Measurements from ENCODE around the gene SZT2.
"Not testable (repeated sequence)": the region's sequence is repeated elsewhere in the genome, so short reads cannot be mapped to it uniquely, and the experiment has no call there.

SZT2 gene

DNA sequence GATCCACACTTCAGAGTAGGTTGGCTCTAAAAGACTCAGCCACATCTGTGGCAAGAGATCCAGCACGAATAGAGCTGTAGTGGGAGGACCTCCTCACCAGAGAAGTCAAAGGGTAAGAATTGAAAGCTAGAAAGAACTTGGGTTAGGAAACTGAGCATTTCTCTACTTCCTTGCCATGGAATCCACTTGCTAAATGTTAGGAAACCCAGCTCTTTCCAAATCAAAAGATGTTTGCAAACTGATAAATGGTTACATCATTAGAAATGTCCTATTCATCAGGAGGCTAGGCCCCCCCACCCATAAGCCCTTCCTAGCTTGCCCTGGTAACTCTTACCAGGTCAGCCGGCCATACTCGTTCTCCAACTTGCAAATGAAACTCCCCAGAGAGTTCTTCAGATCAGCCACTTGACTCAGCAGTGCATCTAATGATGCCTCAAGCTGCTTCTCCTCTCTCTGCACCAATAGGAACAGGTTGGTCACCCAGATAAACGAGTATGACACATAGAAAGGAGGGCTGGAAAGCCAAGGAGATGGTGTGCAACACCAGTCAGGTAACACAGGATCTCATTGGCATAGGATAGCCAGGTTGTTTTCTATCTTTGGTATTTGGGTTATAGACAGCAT is 1.6 kb upstream of the SZT2 start:
- no peak for DNase-seq (ENCODE audit: low read depth in 3 of 3, low spot score in 1 of 3)

DNA sequence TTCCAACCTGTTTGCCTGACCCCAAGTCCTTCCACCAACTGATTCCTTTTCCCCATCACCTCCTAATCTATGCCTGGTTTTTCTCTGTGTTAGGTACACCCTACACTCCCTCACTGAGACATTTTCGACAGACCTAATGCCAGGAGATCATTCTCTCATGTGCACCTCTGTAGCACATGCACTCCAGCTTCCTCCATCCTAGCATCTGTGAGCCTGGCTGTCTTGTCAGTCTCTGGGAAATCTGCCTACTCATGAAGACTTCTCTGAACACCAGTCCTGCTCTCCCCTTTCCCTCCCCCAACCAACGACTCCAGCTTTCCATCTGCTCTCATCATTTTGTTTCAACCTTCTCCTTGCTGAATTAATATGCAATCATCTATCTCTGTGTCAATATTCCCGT is 1.1 kb upstream of the SZT2 start:
- DNase-seq (ENCODE audit: low read depth in 3 of 3, low spot score in 1 of 3), result no peak

DNA sequence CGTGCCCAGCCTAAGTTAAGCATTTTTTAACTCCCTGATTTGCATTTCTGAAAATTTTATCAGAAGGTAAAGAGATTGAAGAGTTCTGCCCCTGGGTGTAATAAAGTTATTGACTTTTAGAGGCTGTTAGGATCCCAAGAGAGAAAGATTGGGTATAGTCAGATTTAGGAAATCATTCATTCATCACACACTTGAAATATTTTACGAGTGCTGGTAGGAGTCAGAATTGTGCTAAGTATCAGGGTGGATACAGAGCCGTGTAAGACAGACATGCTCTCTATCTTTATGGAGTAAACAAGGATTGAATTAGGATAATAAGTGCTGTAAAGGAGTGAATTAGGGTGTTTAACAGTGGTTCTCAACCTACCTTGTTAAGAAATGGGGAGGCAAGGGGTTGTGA is 3.0 kb downstream of the SZT2 start:
- no peak for DNase-seq (ENCODE audit: low read depth in 3 of 3, low spot score in 1 of 3)

DNA sequence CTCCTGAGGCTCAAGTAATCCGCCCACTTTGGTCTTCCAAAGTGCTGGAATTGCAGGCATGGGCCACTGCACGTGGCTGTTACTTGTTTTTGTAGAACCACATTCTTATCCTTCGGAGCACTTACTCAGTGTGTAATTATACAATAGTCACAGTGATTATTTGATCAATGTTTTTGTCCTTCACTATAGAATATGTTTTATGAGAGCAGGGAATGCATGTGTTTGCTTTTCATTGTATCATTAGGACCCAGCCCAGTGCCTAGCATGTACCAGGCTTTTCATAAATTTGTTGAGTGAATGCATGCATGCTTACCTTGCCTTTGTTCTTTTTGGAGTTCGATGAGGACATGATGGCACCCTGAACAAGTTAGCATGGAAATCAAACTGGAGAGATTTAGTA is 5.8 kb downstream of the SZT2 start:
- DNase-seq (ENCODE audit: low read depth in 3 of 3, low spot score in 1 of 3), result no peak

DNA sequence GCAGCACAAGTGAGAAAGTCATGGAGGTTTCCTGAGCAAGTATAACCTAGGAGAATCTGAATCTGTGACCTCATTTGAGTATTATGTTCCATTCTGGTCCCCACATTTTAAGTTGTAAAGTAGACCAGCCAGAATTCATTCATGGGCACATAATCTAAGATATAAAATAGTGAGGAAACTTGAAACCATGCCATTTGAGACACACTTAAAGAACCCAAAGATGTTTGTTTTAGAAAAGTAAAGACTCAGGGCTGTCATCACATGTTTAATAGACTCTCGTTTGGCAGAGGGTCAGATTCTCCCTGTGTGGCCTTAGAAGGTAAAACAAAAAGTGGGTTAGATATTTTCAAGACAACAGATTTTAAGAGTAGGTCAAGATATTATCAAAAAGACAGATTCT is 6.4 kb downstream of the SZT2 start:
- no peak for DNase-seq (ENCODE audit: low read depth in 3 of 3, low spot score in 1 of 3)

DNA sequence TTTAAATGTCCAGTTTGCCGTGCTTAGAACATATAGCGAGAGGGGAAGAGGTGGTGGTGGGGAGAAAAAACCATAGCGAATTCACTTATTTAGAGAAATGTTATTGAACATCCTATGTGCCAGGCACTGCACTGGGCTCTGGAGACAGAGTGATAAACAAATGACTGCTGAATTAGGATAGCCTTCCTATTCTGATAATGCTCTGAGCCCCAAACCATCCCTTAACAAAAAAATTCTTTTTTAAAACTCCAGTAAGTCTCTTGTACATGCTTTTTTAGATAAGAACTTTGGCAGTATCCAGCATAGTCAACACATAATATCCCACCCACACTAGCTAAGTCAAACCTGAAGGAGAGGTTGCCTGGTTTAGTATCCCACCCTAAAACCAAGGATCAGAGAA is 8.5 kb downstream of the SZT2 start:
- DNase-seq (ENCODE audit: low read depth in 3 of 3, low spot score in 1 of 3), result no peak

DNA sequence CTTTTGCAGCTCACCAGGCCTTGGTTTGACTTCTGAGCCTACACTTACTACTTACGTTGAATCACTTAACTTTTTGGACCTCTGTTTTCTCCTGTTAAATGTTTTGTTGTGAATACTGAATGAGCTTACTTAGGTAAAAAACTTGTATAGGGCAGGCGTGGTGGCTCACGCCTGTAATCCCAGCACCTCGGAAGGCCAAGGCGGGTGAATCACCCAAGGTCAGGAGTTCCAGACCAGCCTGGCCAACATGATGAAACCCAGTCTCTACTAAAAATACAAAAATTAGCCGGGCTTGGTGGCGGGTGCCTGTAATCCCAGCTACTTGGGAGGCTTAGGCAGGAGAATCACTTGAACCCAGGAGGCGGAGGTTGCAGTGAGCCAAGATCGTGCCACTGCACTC is 10.7 kb downstream of the SZT2 start:
- not testable (repeated sequence) for DNase-seq (ENCODE audit: low read depth in 3 of 3, low spot score in 1 of 3)

DNA sequence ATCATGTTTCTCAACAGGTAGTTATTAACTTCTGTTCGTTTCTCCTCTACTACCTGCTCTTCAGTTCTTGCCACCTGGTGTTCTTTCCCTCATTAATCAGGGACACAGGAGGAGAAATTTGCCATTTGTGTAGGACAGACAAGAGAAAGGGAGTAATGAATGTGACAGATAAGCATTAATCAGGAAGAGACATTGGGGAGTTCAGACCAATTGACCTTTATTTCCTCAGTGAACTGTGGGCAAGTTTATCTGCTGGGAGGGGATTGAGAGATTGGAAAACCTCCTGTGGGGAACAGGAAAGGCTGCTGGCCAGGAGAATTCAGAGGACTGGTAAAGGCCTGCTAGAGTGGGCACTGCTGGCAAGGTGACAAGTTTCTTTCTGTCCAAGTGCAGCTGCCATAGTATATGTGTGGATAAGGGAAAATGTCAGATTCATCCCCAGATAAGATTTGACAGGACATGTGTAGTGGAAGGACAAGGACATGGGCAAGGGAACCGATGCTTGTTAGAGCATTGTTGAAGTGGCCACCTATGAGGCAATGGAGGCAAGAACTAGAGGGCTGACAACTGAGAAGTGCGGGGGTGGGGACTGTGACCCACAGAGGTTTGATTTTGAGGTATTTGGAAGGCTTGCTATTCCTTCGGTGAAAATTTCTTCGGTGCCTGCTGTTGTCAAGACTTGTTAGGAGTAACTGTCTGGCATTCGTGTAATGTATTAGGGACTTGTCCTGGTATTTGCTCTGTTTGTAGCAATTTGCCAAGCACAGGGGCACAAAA is 12.6 kb downstream of the SZT2 start:
- DNase-seq (ENCODE audit: low read depth in 3 of 3, low spot score in 1 of 3), result no peak

DNA sequence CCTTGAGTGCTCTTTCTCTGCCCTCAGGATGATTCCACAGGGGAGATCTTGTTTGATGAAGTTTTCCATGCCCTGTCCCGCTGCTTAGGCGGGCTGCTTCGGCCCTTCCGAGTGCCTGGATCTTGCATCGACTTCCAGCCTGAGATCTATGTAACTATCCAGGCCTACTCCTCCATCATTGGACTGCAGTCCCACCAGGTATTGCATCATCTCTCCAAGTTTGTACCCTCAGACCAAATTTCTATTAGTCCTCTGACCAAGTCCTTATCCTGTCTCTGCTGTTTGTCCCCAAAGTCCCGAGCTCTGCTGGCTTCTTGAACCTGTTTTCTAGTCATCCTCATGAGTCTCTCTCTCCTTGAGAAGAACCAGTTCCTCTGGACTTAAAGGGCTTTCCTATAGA is 14.7 kb downstream of the SZT2 start:
- DNase-seq (ENCODE audit: low read depth in 3 of 3, low spot score in 1 of 3), result no peak

DNA sequence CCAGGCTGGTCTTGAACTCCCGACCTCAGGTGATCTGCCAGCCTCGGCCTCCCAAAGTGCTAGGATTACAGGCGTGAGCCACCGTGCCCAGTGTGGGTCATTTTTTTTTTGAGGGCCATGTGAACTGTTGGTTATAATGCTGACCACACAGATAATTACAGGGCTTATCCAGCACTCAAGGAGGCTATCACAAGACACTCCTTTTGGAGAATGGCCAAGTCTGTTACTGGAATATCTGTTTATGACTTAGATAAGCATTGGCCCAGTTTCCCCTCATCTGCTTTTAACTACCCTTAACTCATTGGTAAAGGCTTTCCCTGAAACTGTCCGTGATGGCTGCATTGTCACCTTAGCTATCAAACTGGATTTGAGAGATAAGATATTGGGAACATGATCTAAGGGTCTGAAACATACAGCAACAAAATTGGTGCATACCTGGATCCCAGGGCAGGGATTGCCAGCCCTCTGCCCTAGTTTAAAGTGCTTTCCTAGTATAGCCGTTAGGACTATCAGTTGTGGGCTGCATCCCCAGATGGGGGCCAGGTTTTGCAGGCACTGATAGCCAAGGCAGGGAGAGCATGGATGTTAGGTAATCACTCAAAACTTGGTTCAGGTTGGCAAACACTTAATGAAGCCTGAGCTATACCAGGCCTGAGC is 15.6 kb downstream of the SZT2 start:
- no peak for DNase-seq (ENCODE audit: low read depth in 3 of 3, low spot score in 1 of 3)

DNA sequence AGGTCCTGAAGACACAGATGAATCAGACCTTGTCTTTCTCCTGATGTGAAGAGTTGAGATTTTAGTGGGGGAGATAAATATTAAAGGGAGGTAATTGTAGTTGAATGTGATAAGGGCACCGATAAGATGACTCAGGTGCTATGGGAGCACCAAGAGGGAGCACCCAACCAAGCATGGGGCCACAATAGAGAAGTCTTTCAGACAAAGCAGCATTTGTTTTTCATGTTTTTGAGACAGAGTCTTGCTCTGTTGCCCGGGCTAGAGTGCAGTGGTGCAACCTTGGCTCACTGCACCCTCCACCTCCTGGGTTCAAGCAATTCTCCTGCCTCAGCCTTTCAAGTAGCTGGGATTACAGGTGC is 16.2 kb downstream of the SZT2 start:
- DNase-seq (ENCODE audit: low read depth in 3 of 3, low spot score in 1 of 3), result no peak

DNA sequence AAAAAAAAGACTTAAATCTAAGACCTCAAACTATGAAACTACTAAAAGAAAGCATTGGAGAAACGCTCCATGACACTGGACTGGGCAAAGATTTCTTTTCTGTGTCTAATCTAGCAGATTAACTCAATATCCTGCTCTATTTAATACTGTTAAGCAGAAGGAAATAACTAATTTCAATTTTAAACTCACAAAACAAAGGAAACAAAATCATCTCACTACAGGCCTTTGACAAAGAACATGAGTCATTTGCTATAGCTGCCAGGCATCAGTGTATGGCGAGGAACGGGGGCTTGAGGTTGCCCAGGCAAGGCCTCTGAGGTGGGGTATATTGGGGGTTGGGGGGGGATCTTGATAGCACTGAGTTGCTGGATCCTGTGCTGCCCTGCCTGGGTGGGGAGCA is 20.9 kb downstream of the SZT2 start:
- DNase-seq (ENCODE audit: low read depth in 3 of 3, low spot score in 1 of 3), result no peak

DNA sequence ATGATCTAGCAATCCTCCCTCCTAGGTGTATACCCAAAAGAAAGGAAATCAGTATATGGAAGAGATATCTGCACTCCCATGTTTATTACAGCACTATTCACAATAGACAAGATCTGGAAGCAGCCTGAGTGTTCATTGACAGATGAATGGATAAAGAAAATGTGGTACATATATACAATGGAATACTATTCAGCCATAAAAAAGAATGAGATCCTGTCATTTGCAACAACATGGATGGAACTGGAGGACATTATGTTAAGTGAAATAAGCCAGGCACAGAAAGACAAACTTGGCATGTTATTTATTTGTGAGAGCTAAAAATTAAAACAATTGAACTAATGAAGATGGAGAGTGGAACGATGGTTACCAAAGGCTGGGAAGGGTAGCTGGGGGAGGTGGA is 23.7 kb downstream of the SZT2 start:
- not testable (repeated sequence) for DNase-seq (ENCODE audit: low read depth in 3 of 3, low spot score in 1 of 3)

DNA sequence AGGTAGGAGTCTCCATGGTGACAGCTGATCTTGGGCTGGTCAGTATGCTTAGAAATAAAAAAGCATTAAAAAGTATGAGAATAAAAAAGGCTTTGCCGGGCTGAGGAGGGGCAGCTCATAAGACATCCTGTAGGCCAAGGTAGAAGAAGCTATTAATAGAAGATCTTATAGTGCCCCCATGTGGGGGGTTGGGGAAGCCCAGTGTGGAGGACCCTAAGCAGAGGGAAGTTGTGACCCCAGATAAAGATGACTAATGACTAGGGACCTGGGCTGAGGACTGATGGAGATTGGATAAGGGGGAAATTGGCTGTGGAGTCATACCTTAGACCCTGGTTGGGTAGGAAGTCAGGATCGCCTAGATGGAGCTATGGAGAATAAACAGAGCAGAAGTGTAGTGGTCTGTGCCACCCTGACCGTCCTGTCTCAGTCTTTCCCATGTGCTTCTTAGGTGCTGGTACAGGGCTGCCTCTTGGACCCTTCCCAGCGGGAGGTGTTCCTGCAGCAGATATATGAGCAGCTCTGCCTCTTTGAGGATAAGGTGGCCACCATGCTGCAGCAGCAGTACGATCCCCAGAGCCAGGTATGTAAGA is 25.0 kb downstream of the SZT2 start:
- DNase-seq (ENCODE audit: low read depth in 3 of 3, low spot score in 1 of 3), result peak; percentile 24 to 48 (median 31)

DNA sequence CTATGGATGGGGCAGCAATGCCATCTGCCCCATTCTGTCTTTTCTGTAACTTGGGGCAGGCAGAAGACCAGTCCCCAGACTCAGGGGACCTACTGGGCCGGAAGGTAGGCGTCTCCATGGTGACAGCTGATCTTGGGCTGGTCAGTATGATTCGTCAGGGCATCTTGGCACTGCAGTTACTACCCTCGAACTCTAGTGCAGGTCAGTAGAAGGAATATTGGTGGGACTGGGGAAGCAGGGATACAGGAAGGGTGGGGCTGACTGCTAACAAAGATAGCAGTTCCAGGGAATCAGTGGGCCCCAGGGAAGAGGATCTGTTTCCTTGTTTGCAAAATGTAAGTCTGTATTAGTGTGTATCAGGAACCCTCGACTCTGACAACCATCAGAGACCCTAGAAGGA is 26.2 kb downstream of the SZT2 start:
- DNase-seq (ENCODE audit: low read depth in 3 of 3, low spot score in 1 of 3), result no peak

DNA sequence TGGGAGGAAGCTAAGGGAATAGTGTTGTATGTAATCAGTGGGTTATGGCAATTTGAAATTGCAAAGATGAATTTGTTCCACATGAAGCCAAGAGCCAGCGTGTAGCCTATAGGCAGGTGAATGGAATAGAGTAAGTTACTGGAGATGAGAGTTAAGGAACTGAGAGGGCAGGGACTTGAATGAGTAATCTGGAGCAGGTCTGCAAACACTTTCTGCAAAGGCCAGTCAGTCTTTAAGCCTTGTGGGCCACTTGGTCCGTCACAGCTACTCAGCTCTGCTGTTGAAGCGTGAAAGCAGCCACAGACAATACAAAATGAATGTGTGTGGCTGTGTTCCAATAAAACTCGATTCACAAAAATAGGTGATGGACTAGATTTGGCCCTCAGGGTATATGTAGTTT is 29.2 kb downstream of the SZT2 start:
- no peak for DNase-seq (ENCODE audit: low read depth in 3 of 3, low spot score in 1 of 3)

DNA sequence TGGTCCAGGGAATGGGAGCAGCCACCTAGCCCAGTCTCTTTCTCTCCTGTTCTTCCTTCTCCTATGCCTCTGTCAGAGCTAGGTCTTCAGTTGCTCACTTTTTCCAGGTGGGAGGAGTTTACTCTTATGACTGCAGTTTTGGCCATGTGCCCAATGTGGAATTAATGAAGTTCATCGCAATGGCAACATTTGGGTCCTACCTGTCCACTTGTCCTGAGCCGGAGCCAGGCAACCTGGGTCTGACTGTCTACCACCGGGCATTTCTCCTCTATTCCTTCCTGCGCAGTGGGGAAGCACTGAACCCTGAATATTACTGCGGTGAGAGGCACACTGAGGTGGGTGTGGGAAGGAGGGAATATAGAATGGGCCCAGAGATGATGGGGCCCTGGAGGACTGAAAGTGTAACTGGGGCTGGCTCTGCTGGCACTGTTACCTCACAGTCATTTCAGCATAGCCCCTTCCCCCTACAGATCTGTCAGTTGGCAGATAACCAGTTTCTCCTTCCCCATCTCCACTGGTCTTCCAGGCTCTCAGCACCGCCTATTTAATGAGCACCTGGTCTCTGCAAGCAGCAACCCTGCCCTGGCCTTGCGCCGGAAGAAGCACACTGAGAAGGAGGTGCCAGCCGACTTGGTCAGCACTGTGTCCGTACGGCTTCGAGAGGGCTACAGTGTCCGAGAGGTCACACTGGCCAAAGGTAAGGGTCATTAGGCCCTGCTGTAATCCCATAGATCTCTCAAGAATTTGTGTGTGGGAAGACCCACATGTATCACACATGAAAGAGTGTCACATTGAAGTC is 30.1 kb downstream of the SZT2 start:
- no peak for DNase-seq (ENCODE audit: low read depth in 3 of 3, low spot score in 1 of 3)

DNA sequence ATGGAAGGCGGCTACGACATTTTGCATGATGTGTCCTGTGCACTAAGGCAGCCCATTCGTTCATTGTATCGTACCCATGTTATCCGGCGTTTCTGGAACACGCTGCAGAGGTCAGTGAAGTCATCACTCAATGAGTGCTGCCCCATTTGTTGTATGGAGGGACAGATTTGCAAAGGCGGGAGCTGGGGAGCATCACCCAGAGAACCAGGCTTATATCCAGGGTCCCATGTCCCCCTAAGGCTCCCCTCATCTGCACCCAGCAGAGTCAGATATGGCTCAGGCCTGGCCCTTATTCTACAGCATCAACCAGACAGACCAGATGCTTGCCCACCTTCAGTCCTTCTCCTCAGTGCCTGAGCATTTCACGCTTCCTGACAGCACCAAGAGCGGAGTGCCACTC is 31.2 kb downstream of the SZT2 start:
- DNase-seq (ENCODE audit: low read depth in 3 of 3, low spot score in 1 of 3), result no peak

DNA sequence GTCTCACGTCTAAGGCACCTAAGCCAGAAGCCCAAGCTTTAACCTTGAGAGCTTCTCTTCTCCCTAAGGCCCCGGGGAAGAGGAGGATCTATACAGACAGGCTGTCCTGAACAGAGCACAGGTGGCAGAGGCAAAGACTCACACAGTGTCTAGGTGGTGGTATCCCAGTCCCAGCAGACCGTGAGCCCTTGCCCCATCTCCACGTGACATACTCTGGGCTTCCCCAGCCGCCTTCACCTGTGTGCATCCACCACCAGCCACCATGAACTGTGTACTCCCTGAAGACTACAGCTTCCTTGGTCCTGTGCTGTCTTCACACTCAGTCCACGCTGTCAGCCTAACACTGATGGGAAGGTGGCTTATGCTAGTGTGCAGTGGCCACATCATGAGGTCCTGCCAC is 31.7 kb downstream of the SZT2 start:
- no peak for DNase-seq (ENCODE audit: low read depth in 3 of 3, low spot score in 1 of 3)

DNA sequence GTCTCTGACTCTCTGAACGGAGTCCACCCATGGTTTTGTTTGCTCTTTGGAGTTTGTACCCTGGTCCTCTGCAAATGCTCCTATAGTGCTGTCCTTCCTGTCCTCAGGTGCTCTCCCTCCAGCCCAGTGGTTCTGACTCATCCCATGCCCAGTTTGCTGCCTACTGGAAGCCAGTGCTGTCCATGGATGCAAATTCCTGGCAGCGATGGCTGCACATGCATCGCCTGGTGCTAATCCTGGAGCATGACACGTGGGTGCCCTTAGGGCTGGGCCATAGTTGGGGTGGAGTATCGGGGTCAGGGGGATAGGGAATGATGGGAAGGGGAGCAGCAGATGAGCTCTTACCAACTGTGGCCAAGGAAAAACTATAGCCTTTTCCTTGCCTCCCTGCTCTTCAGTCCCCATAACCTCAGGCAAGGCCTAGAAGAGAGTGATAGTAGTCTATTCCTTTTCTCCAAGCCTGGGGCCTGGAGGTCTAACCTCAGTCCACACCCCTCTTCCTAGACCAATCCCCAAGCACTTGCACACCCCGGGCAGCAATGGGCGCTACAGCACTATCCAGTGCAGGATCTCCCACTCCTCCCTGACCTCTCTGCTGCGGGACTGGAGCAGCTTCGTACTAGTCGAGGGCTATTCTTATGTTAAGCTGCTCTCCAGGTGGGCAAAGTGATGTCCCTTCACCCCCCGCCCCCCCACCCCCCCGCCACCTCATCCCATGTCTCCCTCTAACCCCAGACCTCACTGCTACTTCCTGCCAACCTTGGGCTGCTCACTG is 32.5 kb downstream of the SZT2 start:
- no peak for DNase-seq (ENCODE audit: low read depth in 3 of 3, low spot score in 1 of 3)

Data from stimulated activated CD4-positive, alpha-beta T cell treated with anti-CD3 and anti-CD28 coated beads, TNF-alpha, amount 100 ng/mL, for 1 hour (primary cell).